NCI-H1930 (cell line): ENCODE data around the gene VEGFD.

ENCODE experiments used
- DNase-seq, 2 experiments: peaks; one replicate each; lab custom pipeline; 2025; lab: John Stamatoyannopoulos, UW

VEGFD gene

DNA sequence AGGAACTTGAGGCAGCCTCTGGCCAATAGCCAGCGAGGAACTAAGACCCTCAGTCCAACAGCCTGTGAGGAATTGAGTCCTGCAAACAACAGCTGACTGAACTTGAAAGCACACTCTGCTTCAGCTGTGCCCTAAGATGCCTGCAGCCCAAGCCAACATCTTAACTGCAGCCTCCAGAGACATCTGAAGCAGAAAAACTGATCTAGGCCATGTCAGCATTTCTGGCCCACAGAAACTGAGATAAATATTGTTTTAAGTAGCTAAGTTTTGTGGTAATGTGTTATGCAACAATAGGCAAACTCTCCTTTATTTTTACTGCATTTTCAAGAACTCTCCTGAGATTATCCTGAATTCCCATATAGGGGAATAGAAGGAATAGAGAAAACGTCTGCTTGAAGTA lies 24.5 kb downstream of the VEGFD start:
- DNase-seq: no peak

DNA sequence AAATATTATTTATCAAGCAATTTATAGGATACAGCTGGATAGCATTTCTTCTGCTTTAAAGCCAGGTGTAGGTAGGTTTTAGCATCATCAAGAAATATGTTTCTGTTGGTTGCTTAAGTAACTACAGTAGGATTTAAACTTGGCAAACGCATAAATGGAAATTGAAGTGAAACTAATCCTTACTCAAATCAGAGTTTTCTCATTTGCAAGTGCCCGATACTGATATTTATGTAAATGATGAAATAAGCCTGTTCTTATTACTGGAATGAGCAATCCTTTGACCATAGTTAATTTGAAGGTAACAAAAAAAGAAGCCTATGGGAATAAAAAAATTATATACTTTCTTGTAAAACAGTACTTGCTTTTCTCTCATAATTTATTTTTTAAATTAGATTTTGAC lies 25.7 kb downstream of the VEGFD start:
- DNase-seq: no peak

DNA sequence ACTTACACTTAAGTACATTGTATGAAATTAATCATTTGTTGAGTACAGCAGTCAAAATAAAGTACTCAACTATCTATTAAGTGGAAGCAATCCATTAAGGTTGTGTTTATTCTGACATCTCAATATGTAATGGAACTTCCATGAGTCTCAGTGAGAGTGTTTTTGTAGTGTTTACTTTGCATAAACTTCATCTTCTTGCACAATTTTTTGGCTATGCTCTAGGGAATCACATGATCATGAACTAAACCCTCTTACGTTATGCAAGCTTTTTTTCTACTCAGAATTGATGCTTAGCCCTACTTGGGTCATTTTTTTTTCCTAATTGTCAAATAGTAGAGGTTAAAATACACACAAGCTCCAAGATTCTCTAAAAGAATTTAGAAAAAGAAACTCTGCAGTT lies 27.8 kb downstream of the VEGFD start:
- DNase-seq: no peak

DNA sequence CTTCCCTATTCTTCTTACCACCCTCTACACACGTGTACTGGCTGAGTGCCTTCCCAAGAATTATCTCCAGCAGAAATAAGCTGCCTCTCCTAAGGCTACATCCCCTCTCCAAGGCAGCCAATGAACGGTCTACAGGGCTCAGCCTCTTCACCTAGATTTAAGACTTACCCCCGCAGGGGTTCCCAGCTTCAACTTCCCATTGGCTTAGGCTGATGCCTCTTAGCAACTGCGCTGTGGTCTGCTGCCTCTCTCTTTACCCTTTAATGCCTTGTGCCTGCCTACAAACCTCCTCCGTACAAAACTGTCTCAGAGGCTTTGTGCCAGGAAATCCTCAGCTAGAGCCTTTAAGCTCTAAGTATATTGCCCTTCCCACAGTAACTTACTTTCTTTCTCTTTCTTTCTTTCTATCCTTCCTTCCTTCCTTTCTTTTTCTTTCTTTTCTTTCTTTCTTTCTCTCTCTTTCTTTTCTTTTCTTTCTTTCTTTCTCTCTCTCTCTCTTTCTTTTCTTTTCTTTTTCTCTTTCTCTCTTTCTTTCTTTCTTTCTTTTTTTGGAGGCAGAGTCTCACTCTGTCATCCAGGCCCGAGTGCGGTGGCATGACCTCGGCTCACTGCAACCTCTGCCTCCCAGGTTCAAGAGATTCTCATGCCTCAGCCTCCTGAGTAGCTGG lies 33.8 kb downstream of the VEGFD start:
- no peak for DNase-seq

DNA sequence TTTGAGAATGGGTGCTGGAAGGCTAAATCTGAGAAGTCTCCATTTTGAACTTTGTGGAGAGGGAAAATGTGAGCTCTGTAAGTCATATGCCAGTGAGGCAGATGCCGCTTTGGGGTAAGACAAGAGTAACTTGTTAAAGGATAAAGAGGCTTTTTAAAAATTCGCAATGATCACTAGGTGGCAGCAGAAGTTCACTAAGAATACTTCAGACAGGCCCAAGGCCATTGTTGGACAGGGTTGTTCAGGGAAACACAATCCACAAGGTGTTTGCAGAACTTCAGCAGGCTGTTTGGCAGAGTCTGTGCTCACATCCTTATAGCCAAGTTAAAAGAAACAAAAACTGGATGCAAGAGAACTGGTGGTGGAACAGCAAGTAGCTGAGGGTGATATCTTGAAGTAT lies 35.2 kb downstream of the VEGFD start:
- DNase-seq: peak; percentile 18 to 48

DNA sequence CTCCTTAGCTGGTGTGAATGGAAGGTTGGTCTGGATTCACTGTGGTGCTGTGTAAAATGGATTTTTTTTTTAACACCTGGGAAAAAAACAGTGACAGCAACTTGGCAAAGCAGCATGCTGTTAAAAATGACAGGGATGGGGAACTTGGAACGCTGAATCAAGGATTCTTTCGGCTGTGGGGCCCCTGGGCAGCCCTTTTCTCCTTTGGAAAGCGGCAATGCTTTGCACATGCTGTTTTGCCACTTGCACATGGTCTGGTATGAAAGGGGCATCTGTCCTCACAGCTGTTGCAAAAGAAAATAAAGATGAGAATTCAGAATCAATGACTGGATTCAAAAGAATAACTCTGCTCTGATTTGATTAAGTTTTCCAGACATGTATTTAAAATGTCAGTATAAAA lies 38.2 kb downstream of the VEGFD start:
- DNase-seq: no peak

DNA sequence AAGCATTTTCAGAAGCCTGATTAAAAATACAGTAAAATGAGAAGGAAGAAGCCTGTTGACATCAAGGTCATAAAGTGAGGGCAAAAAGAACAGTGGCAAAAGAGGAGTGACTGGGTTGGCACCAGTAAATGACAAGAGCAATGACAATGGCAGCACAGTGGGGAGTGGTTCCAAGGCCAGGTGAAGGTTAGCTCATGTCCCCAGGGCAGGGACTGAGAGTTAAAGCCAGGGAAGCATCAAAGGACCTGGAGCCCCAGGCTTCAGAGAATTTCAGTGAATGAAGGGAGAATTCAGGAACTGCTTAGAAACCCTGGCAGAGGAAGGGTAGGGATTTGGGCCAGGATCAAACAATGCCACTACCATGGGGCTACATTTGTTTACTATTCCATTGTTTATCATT lies 40.1 kb downstream of the VEGFD start:
- DNase-seq: no peak

DNA sequence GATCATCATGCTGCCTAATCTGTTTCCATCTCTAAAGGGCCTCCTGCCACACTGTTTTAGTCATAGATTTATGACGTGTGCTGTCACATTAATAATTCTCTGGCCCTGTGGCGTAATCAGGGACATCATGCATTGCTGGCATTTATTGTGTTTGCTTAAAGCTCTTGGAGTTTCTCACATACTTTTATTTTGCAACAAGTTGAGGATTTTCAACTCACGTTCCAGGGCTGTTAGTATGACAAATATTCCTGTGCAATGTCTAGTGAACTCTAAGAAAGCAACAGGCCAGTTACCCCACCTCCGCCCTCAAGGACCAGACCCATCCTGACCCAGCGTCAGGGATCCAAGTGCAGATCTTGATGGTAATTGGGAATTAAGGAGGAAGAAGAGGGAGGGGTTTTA lies 41.1 kb downstream of the VEGFD start:
- no peak for DNase-seq

DNA sequence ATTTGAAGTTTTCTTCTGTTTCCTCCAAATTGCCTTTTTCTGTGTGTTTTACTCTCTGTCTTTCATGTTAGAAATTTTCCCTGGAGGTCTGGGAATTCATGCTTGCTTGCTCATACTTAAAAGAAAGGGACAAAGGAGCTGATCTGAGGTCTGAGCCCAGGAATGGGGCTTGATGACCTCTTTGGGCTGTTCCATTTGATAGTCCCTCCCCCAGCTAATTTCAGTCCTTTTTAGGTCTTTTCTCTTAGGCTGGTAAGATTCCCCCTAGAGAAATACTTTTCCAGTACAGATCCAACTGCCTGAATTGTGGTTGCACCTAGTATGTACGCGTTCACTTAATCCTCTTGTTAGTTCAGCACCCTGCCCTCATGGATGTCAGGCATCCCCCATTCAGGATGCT lies 43.3 kb downstream of the VEGFD start:
- DNase-seq: no peak

DNA sequence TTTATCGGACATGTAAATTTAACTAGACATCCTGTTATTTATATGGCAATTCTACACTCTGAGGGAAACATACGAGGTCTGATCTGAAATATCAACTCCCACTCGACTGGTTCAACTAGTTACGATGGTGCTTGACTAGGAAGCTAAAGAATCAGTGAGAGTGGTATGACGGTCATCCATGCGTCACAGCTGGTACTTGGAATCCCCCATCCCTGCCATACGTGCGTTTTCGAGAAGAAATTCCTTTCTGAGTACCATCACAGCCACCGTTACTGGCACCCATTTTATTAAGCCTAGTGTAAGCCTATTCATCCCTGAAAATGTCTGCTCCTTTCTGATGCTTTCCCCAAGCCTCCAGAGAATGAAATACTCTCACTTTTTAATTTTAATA lies 48.2 kb downstream of the VEGFD start:
- no peak for DNase-seq

DNA sequence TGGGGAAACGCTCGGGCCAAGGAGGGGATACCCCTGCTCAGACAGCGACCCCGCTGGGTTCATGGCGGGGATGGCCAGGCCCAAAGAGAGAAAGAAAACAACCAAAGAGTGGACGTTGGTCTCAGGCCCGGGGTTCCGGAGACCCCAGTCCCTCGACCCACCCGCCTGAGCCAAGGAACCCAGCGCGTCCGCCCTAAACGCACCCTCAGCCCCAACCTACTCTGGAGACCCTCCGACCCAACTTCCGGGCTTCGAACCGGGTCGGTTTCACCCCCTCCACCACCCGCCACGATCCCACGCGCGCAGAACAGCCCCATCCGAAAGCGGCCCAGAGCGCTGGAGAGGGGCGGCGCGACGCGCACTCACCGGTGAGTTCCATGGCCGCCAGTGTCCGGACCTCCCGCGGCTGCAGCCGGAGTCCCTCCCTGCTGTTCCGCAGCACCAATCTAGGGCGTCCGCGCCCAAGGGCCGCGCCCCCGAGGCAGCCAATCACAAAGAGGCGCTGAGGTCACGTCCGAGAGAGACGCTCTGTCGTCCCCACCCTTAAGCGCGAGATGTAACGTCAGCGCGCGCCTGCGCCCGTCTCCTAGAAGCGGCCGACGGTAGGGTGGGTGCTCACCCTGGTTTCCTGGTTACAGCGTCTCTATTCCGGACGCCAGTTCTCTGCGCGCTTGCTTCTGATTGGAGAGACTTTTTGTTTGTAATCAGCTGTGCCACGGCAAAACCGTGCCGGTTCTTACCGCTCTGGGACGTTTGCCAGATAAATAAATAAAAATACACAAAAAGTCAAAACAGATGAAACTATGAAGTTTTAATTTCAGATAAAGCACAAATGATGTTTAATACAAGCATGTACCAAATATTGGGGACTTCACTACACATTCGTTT lies 48.8 kb downstream of the VEGFD start, which contains the start of gene PIGA:
Gene PIGA, minus strand, starts transcription at position 389 of the 888 bp plus-strand sequence. CDS start 3,593 bp downstream, outside the sequence.
- DNase-seq: peak; percentile 92 to 95

DNA sequence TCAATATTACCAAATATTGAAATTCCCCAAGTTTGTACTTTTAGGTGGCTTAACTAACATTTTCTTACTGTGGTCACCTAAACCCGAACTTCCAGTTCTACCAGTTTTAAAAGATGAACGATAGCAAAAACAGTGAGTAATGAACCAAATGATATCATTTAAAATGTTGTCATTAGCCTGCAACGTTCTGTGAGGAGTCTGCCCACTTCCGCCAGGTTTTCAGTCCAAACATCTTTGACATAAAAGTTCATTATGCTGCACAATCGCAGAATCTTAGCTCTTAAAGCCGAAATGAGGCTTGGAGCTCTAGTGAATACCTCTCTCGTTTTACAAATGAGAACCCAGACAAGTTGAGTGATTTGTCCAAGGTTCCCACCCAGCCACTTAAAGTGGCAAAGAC lies 49.7 kb downstream of the VEGFD start:
- no peak for DNase-seq

DNA sequence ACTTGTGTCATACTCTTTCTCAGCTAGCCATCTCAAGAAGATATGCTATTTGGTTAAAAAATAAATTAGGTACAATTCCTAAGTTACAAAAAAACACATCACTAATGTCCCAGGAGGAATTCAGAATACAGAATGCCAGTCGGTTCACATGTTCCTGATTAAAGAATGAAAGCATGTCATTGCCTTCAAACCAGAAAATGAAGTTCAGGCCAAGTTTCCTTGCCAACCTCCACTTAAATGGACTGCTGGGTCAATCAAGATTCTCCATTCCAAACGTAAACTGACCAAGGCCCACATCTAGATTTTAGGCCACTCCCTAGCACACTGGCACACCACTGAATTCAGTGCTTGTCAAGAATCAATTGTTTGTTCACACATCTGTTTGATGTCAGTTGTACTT lies 55.4 kb downstream of the VEGFD start:
- no peak for DNase-seq

DNA sequence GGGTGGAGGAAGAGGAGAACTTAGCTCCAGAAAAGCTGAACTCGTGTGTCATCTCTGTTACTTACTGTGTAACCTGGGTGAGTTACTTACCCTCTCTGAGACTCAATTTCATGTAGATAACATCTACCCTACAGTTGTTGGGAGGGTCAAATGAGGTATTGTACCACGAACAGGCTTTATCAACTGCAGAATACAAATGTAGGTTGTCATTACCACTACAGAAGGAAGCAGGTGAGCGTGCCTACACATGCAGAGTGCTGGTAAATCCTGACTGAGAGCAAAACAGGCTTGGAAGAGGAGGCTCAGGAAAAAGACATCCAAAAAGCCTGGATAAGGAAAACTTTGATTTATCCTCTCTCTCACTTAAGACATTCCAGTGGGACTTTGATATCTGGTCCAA lies 56.1 kb downstream of the VEGFD start:
- no peak for DNase-seq

DNA sequence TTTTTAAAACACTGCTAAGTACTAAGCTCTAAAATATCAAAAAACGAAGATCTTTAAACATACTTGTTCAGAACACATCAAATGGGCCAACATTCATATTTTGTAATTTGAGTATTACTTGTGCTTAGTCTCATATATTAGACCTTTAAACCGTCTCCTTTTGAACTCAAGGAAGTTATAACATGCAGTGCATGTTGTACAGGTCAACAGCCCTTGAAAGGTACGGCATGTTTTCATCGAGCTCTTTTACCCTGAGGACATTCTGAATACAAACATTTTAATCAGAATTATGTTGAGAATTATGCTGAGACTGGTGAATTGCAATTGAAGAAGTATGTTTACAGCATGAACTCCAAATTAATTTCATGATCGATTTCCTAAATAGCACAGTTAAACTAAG lies 61.7 kb downstream of the VEGFD start:
- DNase-seq: no peak

DNA sequence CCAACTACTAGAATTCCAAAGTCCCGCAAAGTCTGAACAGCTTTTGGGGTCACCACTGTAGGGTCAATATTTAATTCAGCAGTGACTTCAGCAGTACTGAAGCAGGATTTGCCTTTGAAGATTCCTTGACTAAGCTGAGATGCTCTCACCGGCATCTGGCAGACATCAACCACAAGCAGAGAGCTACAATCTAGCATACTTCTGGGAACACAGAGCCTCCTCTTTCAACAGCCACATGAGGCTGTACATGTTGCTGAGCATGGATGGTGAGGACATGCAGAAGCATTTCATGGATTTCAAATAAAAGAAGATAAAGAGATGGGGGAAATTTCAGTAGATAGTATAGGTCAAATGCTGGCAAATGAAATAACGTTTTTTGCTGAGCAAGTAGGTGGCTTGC lies 62.1 kb downstream of the VEGFD start:
- no peak for DNase-seq

DNA sequence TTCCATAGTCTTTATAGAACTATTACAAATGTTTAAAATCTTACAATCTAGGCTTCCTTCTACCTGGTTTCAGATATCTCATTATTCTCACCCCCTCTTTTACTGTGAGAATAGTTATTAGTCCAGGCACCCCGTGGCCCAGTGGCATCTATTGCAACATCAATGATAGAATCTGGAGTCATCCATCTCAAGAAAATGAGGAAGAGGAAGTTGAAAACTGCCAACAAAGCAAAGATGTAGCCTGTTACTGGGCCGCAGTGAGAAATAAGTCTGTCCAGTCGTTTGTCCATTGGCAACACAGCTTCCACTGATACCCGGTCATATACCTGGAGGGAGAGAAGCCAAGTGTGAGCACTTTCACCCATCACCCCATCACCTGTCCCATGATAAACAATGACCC lies 62.8 kb downstream of the VEGFD start:
- no peak for DNase-seq

DNA sequence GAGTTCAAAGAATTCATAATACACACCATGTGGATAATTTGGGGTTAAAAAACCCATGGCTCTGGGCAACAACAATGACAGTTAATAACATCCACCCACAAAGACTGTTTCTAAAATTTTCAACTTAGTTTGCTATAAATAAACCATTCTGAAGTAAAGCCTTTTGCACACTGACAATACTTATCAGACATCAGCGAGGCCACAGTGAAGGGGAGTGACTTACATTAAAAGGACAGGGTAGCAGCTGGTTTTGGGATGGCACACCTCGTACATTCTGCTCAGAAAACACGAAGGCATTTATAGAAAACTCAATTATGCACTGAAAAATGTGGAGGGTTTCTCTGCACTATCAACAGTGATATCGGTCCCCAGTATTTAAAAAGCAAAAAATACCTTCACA lies 63.9 kb downstream of the VEGFD start:
- no peak for DNase-seq

DNA sequence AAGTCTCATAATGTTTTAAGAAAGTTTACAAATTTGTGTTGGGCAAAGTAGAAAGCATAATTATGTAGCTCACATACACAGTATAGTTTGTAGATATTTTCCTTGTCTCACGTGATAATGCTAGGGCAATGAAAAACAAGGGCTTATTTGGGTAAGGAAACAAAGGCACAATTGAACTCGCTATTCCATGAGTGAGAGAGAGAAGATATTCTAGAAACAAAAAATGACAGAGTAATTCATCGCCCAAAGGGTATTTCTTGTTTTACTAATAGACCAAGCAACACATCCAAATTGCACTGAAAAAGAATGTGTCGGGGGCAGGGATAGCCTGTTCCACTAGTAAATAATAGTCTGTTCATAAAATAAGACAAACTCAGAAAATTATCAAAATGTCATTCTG lies 65.1 kb downstream of the VEGFD start:
- DNase-seq: no peak

DNA sequence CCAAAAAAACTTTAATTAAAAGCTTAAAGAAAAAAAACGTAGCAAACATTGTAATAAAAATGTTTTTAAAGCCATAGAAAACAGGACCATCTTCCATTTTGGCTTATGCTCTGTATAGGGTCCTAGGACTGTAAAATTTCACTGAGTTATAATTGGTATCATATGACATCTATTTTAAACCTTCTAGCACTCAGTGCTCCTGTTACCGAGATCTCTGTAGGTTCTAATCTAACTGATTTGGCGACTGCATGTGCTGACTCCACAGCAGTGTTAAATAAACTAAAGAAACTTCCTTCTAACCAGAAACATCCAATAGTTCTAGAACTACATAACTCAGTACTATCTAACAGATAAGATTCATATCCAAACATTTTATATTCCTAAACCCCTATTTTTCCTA lies 68.7 kb downstream of the VEGFD start, which contains the start of gene ASB11:
Gene ASB11, minus strand, starts transcription at position 132 of the 400 bp plus-strand sequence. Its CDS starts 35 bp downstream, at position 97.
- DNase-seq: no peak

DNA sequence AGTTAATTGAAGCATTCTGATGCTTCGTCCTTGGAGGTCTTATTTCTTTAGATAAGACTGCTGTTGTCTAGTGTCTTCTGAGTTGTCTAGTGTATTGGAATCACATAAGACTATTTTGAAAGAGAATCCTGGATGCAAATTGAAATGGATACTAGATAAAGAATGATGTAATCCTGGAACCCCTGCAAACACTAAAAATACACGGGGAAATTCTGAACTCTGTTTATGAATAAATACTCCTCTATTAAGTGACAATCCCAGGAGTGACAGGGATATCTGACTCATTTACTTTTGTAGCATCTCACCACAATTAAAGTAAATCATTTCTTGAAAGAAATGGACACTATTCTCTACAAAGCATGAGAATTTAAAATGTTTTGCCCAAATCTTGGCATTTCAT lies 69.7 kb downstream of the VEGFD start:
- DNase-seq: no peak

DNA sequence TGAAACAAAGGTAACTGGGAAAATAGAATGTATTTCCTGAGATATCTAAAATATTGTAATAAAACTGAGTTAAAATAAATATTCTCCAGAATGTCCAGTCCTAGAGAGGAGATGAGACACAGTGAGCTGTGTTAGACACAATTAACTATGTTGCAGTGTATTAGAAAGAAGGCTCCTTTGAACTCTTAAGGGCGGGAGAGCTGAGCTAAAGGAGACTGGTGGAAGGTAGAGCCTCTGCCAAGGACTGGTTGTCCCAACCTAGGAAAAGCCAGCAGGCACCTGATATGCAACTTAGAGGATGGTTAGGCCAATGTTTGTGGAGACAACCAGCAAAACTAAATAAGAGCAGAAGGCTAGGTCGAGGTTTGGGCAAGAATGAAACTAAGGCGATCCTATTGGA lies 73.1 kb downstream of the VEGFD start:
- DNase-seq: no peak

DNA sequence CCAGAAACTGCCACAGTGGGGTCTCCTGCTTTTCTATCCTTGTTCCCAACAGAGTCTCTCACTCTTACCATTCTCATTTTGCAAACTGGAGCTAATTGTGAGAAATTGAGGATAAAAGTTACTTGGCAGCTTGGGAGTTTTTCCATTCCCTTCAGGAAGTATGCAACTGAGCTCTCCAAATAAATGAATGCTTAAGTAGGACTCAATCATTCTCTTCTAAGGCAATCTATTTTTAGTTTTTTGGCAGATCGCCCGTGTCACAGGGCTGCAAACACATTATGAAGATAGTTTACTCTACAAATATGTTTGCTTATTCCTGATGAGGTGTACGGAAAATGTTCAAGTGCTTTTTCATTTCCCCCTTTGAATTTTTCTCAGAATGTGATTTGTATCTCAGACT lies 74.1 kb downstream of the VEGFD start:
- peak in 1 of 2 experiments; percentile 13 for DNase-seq
